COLO668 (cell line): ENCODE measurements around the gene ATP5F1C.

Source experiments
- DNase-seq: peaks from one replicate; lab custom pipeline; 2025; ENCODE audit not compliant: unreplicated experiment; lab: John Stamatoyannopoulos, UW

The ATP5F1C gene

GRCh38 chr10:7836571-7836970 lies 48.6 kb downstream of the ATP5F1C start:
- no peak for DNase-seq

- DNase-seq: no peak
These were observed 58.6 kb downstream of the ATP5F1C start for GRCh38 chr10:7846591-7846990.

- DNase-seq: no peak
These were observed 65.4 kb downstream of the ATP5F1C start for GRCh38 chr10:7853226-7853842.

- no peak for DNase-seq
These were observed 65.9 kb downstream of the ATP5F1C start for GRCh38 chr10:7853890-7854289.

GRCh38 chr10:7855205-7855604 lies 67.2 kb downstream of the ATP5F1C start:
- DNase-seq: no peak

- DNase-seq: no peak
These were observed 68.7 kb downstream of the ATP5F1C start for GRCh38 chr10:7856678-7857077.

- no peak for DNase-seq
These were observed 69.3 kb downstream of the ATP5F1C start for GRCh38 chr10:7857262-7857661.
